ENCODE data around the gene SHROOM1.

DNA sequence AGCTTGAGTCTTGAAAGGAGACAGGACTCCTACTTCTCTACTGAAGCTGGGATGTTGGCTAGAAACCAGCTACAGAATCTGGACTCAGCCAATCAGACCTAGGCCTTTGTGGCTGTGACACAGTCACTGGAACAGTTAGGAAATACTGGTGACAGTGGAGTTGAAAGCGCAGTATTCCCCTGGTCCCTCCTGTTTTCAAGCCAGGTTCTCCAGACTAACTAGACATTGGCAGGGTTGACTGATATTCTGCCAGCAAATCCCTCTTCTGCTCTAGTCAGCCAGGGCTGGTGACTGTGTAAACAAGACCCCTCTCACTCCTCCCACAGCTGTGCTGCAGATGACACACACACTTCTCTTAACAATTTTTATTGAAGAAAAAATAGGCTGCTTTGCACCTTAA, 8.7 kb downstream of the SHROOM1 start:
- TF ChIP-seq, protein P1, sequence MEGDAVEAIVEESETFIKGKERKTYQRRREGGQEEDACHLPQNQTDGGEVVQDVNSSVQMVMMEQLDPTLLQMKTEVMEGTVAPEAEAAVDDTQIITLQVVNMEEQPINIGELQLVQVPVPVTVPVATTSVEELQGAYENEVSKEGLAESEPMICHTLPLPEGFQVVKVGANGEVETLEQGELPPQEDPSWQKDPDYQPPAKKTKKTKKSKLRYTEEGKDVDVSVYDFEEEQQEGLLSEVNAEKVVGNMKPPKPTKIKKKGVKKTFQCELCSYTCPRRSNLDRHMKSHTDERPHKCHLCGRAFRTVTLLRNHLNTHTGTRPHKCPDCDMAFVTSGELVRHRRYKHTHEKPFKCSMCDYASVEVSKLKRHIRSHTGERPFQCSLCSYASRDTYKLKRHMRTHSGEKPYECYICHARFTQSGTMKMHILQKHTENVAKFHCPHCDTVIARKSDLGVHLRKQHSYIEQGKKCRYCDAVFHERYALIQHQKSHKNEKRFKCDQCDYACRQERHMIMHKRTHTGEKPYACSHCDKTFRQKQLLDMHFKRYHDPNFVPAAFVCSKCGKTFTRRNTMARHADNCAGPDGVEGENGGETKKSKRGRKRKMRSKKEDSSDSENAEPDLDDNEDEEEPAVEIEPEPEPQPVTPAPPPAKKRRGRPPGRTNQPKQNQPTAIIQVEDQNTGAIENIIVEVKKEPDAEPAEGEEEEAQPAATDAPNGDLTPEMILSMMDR (conservative IDR thresholded peaks at IDR 0.05; ENCODE audit: low read length), result no peak
- TF ChIP-seq EZH2phosphoT487 (IDR thresholded peaks at IDR 0.05; ENCODE audit: borderline replicate concordance, low read depth, low read length), result no peak
